ENCODE measurements around the gene NKTR.

Gene NKTR

DNA sequence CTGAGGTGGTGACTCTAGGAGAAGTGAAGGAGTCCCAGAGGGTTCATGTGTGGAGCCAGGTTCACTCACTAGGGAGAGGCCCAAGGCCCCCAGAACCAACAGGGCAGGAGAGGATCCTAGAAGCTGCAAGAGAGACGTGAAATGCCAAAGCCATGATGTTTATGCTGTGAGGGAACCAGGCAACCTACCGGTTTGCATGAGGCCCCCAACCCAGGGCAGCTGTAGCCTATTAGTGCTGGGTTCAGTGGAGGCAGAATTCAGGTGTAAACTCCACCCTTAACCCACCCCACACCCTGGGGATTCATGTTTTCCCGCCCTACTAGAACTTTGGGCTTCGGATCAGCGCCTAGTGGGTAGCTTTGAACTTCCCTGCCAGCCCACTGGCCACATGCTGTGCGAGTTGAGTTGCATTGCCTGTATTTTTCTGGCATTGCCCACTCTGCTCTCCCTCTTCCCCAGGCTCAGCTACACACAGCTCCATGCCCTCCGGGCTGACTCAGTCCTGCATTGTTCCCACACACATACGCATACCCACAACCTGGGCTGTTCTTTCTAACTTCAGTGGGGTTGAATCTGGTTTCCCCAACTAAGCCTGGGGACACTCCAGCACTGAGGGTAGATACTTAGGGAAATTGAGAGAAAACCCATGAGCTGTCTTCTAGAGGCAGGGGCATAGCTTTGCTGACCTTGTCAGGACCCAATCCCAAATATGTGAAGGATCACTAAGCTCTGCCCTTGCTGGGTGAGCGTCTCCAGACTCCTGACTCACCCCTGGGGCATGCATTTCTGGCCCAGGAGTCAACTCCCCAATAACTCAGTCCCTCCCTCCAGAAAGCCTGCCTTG is 51.0 kb downstream of the NKTR start:
- DNase-seq, result no peak

DNA sequence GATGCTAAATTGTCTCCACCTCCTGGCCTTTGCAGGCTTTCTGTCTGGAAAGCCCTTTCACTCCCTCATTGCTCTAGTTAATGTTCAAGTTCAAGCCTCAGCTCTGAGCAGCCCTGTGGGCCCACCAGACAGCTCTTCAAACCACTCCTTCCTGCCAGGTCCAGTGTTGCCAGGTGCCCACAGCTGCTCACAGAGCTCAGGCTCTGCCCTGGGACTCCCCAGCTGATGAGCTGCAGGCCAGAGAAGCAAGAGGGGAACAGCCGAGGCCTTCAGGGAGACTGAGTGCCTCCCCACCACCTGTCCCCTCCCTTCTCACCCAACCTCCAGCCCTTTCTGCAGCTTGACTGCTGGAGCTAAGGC is 51.7 kb downstream of the NKTR start:
- no peak for DNase-seq

DNA sequence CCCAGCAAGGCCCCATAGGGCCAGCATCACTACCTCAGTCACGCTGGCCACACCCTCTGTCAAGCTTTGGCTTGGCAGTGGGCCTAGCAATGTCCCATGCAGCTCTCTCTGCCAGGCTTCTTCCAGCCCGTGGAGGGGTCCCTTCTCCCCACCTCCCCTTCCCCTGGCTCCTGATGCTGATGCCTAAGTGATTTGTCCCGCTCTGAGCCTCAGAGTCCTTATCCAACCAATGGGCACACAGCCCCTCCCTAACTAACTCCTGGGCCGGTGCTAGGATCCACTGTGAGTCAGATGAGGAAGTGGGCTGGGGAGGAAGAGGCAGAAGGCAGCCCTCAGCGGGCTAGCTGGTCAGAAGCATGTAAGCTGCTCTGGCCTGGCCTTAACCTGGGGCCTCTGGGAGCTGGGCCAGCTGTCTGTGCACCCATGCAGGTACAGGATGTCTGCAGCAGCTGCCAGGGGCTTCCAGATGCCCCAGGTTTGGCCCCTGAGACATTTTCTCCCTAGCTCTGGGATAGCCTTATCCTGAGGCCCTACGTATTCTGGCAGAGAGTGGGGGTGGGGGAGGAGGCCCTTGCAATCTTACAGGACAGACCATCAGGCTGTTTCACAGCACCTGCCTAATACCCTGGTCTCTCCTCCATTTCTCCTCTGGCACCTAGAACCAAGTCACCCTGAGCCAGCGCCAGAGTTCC is 52.3 kb downstream of the NKTR start:
- DNase-seq, result no peak

DNA sequence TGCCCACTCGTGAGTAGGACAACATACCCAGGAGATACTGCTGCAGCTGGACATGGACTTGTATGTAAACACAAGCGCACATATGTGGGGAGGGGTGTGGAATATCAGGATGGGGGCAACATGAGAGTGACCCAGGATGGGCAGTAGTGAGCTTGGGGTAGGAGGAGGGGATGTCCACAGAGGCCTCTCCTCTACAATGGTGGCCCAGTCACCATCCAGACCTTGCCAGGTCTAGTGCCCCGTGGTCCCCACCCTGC is 52.7 kb downstream of the NKTR start:
- DNase-seq, result no peak

DNA sequence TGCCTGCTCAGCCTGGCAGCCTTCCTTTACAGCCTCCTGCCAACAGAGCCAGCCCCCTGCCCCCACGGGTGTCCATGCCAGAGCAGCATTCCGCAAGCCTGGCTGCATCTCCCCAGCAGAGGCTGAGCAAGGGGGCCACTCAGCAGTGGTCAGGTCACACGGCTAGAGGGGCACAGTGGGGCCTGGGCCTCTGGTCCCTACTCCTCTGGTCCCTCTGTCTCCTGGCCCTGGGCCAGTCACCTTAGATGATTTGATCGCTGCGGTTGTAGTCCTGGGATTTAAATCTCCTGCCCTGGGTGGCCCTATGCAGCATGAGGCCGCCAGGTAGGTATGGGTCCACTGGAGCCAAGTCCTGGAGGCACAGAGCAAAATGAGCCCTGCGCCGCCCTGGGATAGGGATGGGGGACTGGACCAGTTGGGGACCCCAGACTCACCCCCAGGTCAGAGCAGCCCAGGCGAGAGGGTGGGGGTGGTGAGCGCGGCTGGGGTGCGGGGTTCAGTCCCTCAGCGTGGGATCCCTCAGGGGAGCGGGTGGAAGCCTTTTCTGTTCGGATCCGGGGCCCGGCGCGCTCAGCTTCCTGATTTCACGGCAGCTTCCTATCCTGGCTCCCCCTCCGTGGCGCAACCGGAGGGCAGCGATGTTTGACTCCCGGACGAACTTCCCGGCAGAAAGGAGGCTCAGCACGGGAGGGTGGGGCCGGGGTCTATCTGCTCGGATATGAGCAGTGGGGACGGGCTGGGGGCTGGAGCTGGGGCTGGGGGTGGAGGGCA is 53.3 kb downstream of the NKTR start, which contains the start of gene ZBTB47:
TSS of gene ZBTB47 (plus strand) at position 138 of the 771 bp plus-strand sequence. CDS start 4,659 bp downstream, outside the sequence.
- DNase-seq, result no peak

DNA sequence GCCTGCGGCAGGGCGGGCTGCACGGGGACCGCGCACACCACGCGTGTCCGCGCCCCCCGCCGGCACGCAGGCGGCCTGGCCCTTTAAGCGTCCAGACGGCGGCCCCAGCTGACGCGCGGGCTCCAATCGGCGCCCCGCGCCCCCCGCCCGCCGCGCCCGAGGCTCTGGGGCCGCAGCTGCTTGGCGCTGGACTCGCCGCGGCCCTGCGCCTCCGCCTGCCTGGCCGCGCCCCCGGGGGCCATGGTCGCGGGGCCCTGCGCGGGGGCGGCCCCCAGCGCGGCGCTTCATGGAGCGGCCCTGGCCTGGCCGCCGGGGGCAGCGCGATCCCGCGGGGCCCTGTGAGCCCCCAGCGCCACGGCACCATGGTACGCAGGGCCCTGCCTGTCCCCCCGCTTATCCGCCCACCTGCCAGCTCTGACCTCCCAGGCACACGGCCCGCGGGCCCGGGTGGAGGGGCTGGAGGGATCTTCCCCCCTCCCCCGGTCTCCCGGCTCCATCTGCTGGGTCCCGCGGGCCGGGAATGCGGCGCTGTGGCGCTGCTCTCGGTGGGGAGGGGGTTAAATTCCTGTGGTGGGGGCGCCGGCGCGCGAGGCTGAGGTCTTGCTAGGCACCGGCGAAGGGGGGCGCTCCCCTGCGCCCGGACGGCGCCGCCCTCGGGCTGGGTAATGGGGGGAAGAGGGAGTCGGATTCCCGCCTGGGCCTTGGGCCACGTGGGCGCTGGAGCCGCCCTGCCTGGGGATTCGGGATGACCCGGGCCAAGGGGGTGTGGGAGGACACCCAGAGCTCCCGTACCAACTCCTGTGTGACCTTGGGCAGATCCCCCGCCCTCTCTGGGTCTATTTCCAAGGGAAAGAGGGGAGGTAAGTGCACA is 54.1 kb downstream of the NKTR start:
- no peak for DNase-seq

DNA sequence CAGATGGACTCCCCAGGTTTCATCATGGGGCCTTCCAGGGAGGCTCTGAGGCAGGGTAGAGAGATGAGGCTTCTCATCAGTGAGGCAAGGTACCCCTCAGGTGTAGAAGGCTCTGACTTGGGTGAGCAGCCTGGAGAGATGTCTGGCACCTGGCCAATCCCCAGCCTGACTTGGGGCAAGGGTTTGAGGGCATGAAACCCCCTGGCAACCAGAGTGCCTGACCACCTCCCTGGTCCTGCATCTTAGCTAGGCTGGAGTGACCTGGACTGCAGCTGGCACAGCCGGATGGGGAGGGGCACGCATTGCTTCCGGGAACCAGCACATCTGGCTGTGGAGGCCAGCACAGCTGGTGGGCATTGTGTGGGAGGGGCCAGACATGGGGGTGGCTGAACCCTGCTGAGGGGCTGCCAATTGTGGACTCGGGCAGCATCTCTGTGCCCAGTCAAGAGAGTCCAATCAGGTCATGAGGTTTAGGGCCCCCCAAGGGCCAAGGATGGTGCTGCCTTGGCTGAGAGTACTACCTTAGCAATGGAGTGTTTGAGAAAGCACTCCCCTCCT is 54.9 kb downstream of the NKTR start:
- no peak for DNase-seq

DNA sequence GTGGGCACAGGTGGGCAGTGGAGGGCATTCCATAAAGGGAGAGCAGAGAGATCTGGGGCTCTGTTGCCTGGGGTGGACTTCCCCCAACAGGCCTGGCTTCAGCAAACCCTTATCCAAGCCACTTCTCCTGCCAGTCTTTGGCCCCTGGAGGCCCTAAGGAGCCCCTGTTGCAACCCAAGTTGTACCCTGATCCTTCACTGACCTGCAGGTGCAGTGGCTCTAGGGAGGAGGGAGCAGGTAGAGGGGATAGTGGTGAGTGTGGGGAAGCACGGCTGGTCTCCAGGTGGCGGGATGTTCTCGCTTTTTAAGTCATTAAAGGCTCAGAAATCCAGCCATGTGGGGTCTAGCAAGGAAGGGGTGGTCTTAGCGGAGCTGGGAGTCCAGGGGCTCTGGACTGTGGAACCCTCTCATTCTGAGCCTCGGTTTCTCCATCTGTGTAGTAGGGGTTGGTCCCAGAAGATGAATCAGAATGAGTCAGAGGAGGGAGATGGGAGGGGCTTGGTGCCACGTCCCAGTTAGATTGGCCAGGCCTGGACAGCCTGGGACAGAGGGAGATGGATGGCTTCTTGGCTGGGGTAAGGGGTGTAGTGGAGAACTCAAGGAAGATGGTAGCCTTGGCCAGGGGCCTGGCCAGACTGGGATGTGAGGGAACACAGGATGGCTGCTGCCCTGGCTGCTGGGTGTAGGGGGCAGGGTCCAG is 55.6 kb downstream of the NKTR start:
- DNase-seq, result no peak

DNA sequence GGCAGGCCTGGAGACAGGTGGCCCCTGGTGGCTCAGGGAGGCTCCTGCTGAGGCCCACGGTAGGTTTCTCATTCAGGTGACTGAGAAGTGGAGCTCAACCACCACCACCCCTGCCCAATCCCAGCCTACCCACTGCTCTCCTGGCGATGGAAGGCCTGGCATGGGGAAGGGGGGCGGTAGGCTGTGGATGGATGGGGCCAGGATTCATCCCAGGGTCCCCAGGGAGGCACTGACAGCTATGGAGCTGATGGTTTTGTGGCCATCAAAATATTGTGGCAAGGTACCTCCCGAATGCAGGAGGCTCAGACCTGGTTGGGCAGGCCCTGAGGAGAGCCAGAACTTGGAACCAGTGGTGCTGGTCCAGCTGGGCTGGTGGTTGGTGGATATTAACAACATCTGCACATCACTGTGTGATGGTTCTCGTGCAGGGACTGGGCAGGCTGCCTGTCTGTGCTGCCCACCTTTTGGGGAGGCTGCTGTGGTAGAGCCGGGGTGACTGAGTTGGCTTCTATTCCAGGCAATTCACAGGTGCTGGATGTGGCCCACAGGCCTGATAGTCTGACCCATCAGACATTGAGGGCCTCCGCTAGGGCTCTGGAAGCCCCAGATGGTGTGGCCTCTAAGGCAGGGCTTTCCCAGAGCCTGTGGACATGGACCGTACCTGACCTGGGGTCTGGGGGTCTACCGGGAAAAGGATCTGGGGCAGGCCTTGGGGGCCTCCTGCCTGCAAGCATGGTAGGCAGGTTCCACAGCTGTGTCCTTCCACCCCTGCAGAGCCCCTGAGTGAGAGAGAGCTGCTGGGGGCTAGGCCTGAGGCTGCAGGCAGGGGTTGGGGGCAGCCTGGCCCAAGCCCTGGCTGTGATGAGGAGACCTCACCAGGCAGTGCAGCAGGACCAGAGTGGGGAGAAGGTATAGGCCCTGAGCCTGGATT is 56.5 kb downstream of the NKTR start:
- no peak for DNase-seq

DNA sequence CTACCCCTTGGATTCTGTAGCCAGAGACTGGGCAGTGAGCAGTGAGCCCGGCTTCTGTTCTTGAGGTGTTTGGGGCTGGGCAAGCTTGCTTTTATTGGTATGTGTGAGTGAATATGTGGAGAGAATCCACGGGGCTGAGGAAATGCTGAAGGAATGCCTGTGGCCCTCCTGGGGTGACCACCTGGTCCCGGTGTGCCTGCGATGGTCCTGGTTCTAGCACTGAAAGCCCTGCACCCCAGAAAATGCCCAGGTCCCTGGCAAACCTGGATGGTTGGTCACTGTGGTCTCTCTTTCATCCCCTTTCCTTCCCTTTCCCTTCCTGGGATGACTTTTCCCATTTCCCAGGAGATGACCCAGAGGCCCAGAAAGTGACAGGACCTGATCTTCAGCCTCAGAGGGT is 57.2 kb downstream of the NKTR start:
- no peak for DNase-seq

DNA sequence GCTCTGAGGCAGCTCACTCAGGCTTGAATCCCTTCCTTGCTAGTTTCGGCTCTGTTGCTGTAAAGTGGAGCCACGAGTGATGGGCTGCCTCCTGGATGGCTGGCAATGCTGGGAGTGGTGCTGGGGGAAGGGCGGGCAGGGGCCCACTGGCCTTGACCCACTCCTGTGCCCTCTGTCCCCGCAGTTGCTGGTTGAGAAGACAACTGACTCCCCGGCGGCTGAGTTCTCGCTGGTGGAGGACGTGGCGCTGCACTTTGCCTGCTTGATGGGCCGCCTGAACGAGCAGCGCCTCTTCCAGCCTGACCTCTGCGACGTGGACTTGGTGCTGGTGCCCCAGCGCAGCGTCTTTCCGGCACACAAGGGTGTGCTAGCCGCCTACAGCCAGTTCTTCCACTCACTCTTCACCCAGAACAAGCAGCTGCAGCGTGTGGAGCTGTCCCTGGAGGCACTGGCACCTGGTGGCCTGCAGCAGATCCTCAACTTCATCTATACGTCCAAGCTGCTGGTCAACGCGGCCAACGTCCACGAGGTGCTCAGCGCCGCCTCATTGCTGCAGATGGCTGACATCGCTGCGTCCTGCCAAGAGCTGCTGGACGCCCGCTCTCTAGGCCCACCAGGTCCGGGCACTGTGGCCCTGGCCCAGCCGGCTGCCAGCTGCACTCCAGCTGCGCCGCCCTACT is 57.7 kb downstream of the NKTR start:
- DNase-seq, result no peak

DNA sequence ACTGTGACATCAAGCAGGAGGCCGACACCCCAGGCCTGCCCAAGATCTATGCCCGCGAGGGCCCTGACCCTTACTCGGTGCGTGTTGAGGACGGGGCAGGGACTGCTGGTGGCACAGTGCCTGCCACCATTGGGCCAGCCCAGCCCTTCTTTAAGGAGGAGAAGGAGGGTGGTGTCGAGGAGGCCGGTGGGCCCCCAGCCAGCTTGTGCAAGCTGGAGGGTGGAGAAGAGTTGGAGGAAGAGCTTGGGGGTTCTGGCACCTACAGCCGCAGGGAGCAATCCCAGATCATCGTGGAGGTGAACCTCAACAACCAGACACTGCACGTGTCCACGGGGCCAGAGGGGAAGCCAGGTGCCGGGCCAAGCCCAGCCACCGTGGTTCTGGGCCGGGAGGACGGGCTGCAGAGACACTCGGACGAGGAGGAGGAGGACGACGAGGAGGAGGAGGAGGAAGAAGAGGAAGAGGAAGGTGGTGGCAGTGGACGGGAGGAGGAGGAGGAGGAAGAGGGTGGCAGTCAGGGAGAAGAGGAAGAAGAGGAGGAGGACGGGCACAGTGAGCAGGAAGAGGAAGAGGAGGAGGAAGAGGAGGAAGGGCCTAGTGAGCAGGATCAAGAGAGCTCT is 58.4 kb downstream of the NKTR start:
- DNase-seq, result no peak

DNA sequence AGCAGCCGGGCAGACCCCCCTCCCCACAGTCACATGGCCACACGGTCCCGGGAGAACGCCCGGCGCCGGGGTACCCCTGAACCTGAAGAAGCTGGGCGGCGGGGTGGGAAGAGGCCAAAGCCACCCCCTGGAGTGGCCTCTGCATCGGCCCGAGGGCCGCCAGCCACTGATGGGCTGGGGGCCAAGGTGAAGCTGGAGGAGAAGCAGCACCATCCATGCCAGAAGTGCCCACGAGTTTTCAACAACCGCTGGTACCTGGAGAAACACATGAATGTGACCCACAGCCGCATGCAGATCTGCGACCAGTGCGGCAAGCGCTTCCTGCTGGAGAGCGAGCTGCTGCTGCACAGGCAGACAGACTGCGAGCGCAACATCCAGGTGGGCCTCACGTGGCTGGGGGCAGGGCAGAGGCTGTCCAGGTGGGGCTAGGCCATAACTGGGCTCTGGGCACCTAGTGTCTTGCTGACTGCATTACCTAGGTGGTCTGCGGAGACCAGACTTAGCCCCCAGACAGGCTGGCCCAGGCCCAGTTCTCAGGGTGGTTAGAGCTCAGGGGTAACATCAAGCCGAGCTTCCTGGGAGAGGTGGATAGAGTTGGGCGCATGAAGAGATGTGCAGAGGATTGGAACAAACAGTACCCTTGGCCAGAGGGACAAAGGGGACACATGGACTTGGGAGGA is 59.1 kb downstream of the NKTR start:
- no peak for DNase-seq

DNA sequence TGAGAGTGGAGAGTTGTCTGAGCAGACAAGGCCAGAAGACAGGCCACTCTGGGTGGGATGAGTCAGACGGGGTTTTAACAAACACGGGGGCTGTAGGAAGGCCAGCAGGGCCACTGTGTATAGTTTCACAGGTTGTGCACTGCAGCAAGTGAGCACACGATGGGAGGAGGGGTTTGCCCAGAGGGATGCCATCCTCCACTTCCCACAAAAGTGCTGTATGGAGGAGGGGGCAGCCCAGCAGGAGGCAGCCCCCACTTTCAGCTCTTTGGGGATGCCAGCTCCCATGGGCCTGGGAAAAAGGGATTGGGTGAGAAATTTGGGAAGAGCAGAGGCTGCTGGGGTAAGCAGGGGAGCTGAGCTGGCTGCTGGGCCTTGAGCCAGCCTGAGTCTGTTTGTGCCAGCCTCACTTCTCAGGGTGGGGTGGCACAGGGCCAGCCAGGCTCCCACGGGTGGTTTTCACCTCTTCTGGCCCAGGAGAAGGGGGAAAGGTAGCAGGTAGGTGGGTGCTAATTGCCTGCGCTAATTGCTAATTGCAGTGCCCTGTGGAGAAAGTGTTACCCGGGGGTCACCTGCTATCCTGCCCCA is 59.7 kb downstream of the NKTR start:
- DNase-seq, result no peak

DNA sequence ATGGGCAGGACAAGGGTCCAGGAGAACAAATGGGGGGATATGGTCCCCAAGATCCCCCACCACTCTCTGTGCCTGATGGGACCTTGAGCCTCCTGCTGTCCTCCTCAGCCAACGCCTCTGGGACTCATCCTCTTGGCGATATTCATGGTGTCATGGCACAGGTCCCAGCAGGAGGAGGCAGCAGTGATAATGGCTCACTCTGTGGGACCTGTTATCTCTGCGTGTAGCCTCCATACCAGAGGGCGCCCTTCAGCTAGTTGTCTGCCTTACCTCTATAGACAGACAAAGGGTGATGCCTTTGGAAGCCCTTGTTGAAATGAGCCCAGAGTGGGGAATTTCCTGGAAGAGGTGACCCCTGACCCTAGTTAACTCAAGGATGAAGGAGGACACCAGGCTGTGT is 60.4 kb downstream of the NKTR start:
- no peak for DNase-seq

DNA sequence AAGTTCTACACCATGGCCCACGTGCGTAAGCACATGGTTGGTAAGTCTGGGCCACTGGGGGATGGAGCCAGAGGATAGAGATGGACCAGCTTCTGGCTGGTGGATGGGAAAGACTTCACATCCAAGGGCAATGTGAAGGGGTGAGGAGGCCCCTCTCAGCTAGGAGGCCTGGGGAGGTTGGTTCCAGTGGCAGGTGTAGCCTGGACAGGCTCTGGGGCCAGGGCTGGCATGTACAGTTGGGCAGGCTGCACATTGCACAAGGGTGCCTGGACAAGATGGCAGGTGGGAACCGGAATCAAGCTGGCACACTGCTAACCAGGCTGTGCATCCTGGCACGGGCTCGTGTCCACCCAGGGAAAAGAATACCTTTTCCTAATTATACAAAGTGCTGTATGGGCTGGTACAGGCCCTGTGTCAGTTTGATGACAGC is 61.1 kb downstream of the NKTR start:
- no peak for DNase-seq

DNA sequence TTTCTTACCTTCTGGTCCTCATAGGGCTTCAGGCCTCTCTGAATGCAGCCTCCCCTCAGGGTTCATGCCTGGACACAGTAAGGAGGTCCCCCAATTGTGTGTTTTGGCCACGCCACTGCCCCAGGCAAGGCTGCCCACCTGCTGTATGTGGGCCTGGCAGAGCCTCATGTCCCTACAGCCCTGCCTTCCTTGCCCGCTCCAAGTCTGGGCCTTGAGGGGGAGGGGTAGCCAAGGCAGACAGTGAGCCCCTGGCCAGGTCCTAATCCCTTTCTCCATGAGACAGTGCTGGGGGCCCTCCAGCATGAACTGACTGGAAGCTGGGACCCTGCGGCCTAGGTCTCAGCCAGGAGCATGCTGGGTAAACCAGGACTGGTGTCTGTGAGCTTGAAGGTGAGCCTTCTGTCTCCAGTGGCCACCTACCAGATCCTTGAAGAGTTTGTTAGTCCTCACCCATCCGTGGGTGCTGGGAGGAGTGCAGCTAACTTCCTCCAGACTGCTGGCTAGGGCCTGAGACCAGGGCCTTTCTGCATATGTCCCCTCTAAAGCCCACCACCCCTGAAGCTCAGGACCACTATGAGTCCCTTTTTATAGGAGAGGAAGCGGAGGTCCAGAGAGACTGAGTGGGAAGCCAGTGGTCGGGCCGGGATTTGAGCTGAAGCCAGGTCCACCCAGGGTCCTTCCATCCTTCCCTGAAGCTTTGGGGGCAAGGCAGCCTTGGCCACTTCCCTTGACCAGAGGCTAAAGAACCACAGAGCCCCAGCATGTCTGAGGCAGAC is 61.7 kb downstream of the NKTR start:
- DNase-seq, result no peak

Measured in activated CD8-positive, alpha-beta memory T cell treated with anti-CD3 and anti-CD28 coated beads, Interleukin-2, amount 50 U/mL, for 4 hours (primary cell).